WERI-Rb-1 (cell line): Measurements from ENCODE around the gene EPHA5.

Experiments used
- DNase-seq: peaks from one replicate; pipeline ENCODE4 v3.0.0-alpha.2; 2020
- H3K27ac ChIP-seq: fragments of 250-450 bp; sonication (Bioruptor Pico); 2 replicates; pipeline ENCODE4 v1.5.1; 2020; ENCODE audit warnings: mild to moderate bottlenecking, moderate library complexity
- H3K27me3 ChIP-seq: fragments of 250-450 bp; sonication (Bioruptor Pico); 2 replicates; pipeline ENCODE4 v1.5.1; 2021; ENCODE audit warnings: mild to moderate bottlenecking, low read depth, moderate library complexity; ENCODE audit not compliant: insufficient read depth, severe bottlenecking
- H3K36me3 ChIP-seq: fragments of 250-450 bp; sonication (Bioruptor Pico); 2 replicates; pipeline ENCODE4 v1.5.1; 2020; ENCODE audit warnings: mild to moderate bottlenecking, moderate library complexity
- H3K4me3 ChIP-seq: 2 replicates; pipeline ENCODE4 v1.5.1; 2011; ENCODE audit warnings: low read depth, mild to moderate bottlenecking, control low read depth, low read length
- H3K9me3 ChIP-seq: fragments of 250-450 bp; sonication (Bioruptor Pico); 2 replicates; pipeline ENCODE4 v1.5.1; 2021; ENCODE audit warnings: mild to moderate bottlenecking, moderate library complexity; ENCODE audit not compliant: severe bottlenecking
- CTCF ChIP-seq: IDR thresholded peaks from 2 replicates; pipeline ENCODE4 v1.5.1; 2011; ENCODE audit warnings: low read depth, mild to moderate bottlenecking, control low read depth, inconsistent platforms, low read length

The EPHA5 gene

GRCh38 chr4:65510976-65511375 is 159.3 kb downstream of the EPHA5 start:
- Histone ChIP-seq H3K36me3 (no peaks in the 10 kb centered on the region), H3K27me3 (no peaks in the 10 kb centered on the region), H3K4me3 (no peak overlapping the region), H3K27ac (no peak overlapping the region), H3K9me3 (no peaks in the 10 kb centered on the region)
- no peak for TF ChIP-seq CTCF
- DNase-seq = no peak

- Histone ChIP-seq H3K27me3 (no peaks in the 10 kb centered on the region), H3K9me3 (no peaks in the 10 kb centered on the region), H3K4me3 (no peak overlapping the region), H3K27ac (no peak overlapping the region), H3K36me3 (no peaks in the 10 kb centered on the region)
- TF ChIP-seq CTCF = no peak
- DNase-seq = no peak
These were observed 162.1 kb downstream of the EPHA5 start for GRCh38 chr4:65508168-65508567.

- no peak overlapping the region for H3K4me3 ChIP-seq
- TF ChIP-seq CTCF = no peak
- no peaks in the 10 kb centered on the region for H3K27me3 ChIP-seq
- no peaks in the 10 kb centered on the region for H3K36me3 ChIP-seq
- no peaks in the 10 kb centered on the region for H3K9me3 ChIP-seq
- H3K27ac ChIP-seq = no peak overlapping the region
- DNase-seq = no peak
These were observed 168.1 kb downstream of the EPHA5 start for GRCh38 chr4:65502131-65502701.

GRCh38 chr4:65498606-65499005 is 171.7 kb downstream of the EPHA5 start:
- no peak overlapping the region for H3K27ac ChIP-seq
- H3K36me3 ChIP-seq = no peaks in the 10 kb centered on the region
- H3K4me3 ChIP-seq = no peak overlapping the region
- no peak for DNase-seq
- H3K27me3 ChIP-seq = no peaks in the 10 kb centered on the region
- no peak for TF ChIP-seq CTCF
- H3K9me3 ChIP-seq = no peaks in the 10 kb centered on the region

GRCh38 chr4:65495439-65495838 is 174.8 kb downstream of the EPHA5 start:
- H3K36me3 ChIP-seq = no peaks in the 10 kb centered on the region
- no peak overlapping the region for H3K4me3 ChIP-seq
- TF ChIP-seq CTCF = no peak
- no peak overlapping the region for H3K27ac ChIP-seq
- DNase-seq = no peak
- no peaks in the 10 kb centered on the region for H3K27me3 ChIP-seq
- no peaks in the 10 kb centered on the region for H3K9me3 ChIP-seq

GRCh38 chr4:65482410-65482809 is 187.9 kb downstream of the EPHA5 start:
- no peak overlapping the region for H3K4me3 ChIP-seq
- no peak for TF ChIP-seq CTCF
- no peak for DNase-seq
- no peaks in the 10 kb centered on the region for H3K9me3 ChIP-seq
- no peak overlapping the region for H3K27ac ChIP-seq
- H3K27me3 ChIP-seq = no peaks in the 10 kb centered on the region
- H3K36me3 ChIP-seq = no peaks in the 10 kb centered on the region
